B cell (primary cell): ENCODE results near the gene TMEM120B. TPM values are rescaled to one million over a fixed set of nuclear protein-coding genes. Genes with fewer than 3 reads are reported as not detected.

Experiments used
- ATAC-seq: fragments of 200-7000 bp; cut with Tn5 transposase; one replicate; pipeline ENCODE4 v1.10.0; 2021; ENCODE audit warnings: low read depth, mild to moderate bottlenecking, moderate number of reproducible peaks, moderate library complexity
- CTCF ChIA-PET: fragments of 350-600 bp; sonication (Branson Sonifier 250); formaldehyde crosslinking; loops from one replicate; lab custom pipeline; 2021; ENCODE audit warnings: antibody characterized with exemption, inconsistent platforms; lab: Charles Lee
- POLR2A ChIA-PET: fragments of 350-600 bp; sonication (Branson Sonifier 250); formaldehyde crosslinking; loops from one replicate; lab custom pipeline; 2021; ENCODE audit warnings: antibody characterized with exemption; lab: Charles Lee
- DNase-seq: peaks from one replicate; pipeline ENCODE4 v3.0.0; 2013
- H2AFZ ChIP-seq: 2 replicates; pipeline ENCODE4 v1.6.1; 2012; ENCODE audit warnings: mild to moderate bottlenecking, low read depth, low read length; ENCODE audit not compliant: insufficient read depth, poor library complexity, severe bottlenecking
- H3K27ac ChIP-seq, 2 donors: 1 replicate in 1 of 2; 2 replicates in 1 of 2; pipeline ENCODE4 v1.5.1; 2012 to 2013; ENCODE audit warnings: low read length in 2 of 2, mild to moderate bottlenecking in 2 of 2, moderate library complexity in 1 of 2
- H3K27me3 ChIP-seq, 4 experiments: fragments of 200-600 bp in 1 of 4; sonication (generic) in 1 of 4; replicated peaks in 1 of 4; 1 replicate in 2 of 4; 2 replicates in 2 of 4; pipeline versions ENCODE4 v1.6.1 to v1.7.0; 2013 to 2016; ENCODE audit warnings: low read length in 3 of 4, mild to moderate bottlenecking in 2 of 4, mixed read lengths in 1 of 4, moderate library complexity in 1 of 4; ENCODE audit not compliant: insufficient read depth in 4 of 4, control insufficient read depth in 3 of 4; ENCODE audit errors: control extremely low read depth in 1 of 4
- H3K36me3 ChIP-seq, 2 experiments: replicated peaks in 1 of 2; 1 replicate in 1 of 2; 2 replicates in 1 of 2; pipeline versions ENCODE4 v1.6.1 to v1.7.1; 2013; ENCODE audit warnings: low read length in 1 of 2; ENCODE audit not compliant: insufficient read depth in 2 of 2, control insufficient read depth in 1 of 2; ENCODE audit errors: control extremely low read depth in 1 of 2, extremely low read depth in 1 of 2
- H3K4me1 ChIP-seq, 2 donors: fragments of 200-600 bp in 1 of 2; sonication (generic) in 1 of 2; 1 replicate in 1 of 2; 2 replicates in 1 of 2; pipeline versions ENCODE4 v1.5.1 to v1.6.1; 2013 to 2017; ENCODE audit warnings: low read length in 2 of 2; ENCODE audit not compliant: control insufficient read depth in 2 of 2, insufficient read depth in 2 of 2
- H3K4me2 ChIP-seq: replicated peaks from 2 replicates; pipeline ENCODE3; 2012; ENCODE audit warnings: mild to moderate bottlenecking, low read depth, low read length; ENCODE audit not compliant: poor library complexity, severe bottlenecking
- H3K4me3 ChIP-seq, 5 experiments: fragments of 200-600 bp in 1 of 5; sonication (generic) in 1 of 5; 1 replicate in 3 of 5; 2 replicates in 2 of 5; pipeline versions ENCODE4 v1.5.1 to v1.7.0; 2011 to 2016; ENCODE audit warnings: low read length in 4 of 5, mild to moderate bottlenecking in 4 of 5, low read depth in 2 of 5, control low read depth in 1 of 5, moderate library complexity in 1 of 5; ENCODE audit not compliant: insufficient read depth in 1 of 5; ENCODE audit errors: control extremely low read depth in 1 of 5, extremely low read depth in 1 of 5
- H3K79me2 ChIP-seq: fragments of 200-600 bp; sonication (generic); one replicate; pipeline ENCODE4 v1.6.0; 2016; ENCODE audit warnings: low read length; ENCODE audit not compliant: control insufficient read depth, insufficient read depth
- H3K9ac ChIP-seq: fragments of 200-600 bp; sonication (generic); 2 replicates; pipeline ENCODE4 v1.6.1; 2017; ENCODE audit warnings: mild to moderate bottlenecking, low read length, moderate library complexity
- H3K9me3 ChIP-seq, 3 donors: one replicate each; pipeline versions ENCODE4 v1.6.1 to v1.7.1; 2013; ENCODE audit warnings: low read length in 2 of 3; ENCODE audit not compliant: control insufficient read depth in 2 of 3, insufficient read depth in 1 of 3; ENCODE audit errors: control extremely low read depth in 1 of 3
- H4K20me1 ChIP-seq: 2 replicates; pipeline ENCODE4 v1.6.0; 2012; ENCODE audit warnings: mild to moderate bottlenecking, low read length; ENCODE audit not compliant: insufficient read depth, control insufficient read depth, poor library complexity, severe bottlenecking
- H3K27ac Mint-ChIP-seq: one replicate; pipeline ENCODE4 v1.8.0; 2021; ENCODE audit warnings: mixed read lengths
- H3K27me3 Mint-ChIP-seq: one replicate; pipeline ENCODE4 v1.8.0; 2021; ENCODE audit warnings: mixed read lengths
- H3K4me1 Mint-ChIP-seq: one replicate; pipeline ENCODE4 v1.8.0; 2021; ENCODE audit warnings: mixed read lengths
- H3K4me3 Mint-ChIP-seq: one replicate; pipeline ENCODE4 v1.8.0; 2021; ENCODE audit warnings: mixed read lengths
- H3K9me3 Mint-ChIP-seq: one replicate; pipeline ENCODE4 v1.8.0; 2022; ENCODE audit warnings: mixed read lengths; ENCODE audit not compliant: insufficient read depth
- EZH2 ChIP-seq: IDR thresholded peaks from 2 replicates; pipeline ENCODE4 v1.6.1; 2012; ENCODE audit warnings: borderline replicate concordance, low read depth, mild to moderate bottlenecking, moderate library complexity, low read length; ENCODE audit not compliant: insufficient read depth, poor library complexity, severe bottlenecking
- WGBS: methylation state at CpG from one replicate; pipeline ENCODE4 v1.1.5; 2013; ENCODE audit warnings: missing lambda C conversion rate; ENCODE audit not compliant: insufficient coverage; 5-methylcytosine and 5-hydroxymethylcytosine counted together
- intact Hi-C: fragments of 100-400 bp; cut with micrococcal nuclease; formaldehyde crosslinking; loops from one replicate; pipeline ENCODE4 v1.10.0; 2022
- polyA plus RNA-seq: library from polyadenylated mRNA; depleted of rRNA; stranded (reverse); fragments of >200 nt; gene quantifications from 2 replicates; pipeline ENCODE4 v1.2.3, GENCODE V29; 2012
- total RNA-seq, 2 donors: library from RNA; stranded (reverse); fragments of 120-200 nt in 1 of 2; gene quantifications; 1 replicate in 1 of 2; 2 replicates in 1 of 2; pipeline versions ENCODE4 v1.2.3 to v1.2.4, GENCODE V29; 2013 to 2022
- TF ChIP-seq, protein P1 (sequence below): fragments of 200-600 bp; IDR thresholded peaks from one replicate; pipeline ENCODE4 v1.8.0; 2022; ENCODE audit warnings: antibody characterized with exemption, mild to moderate bottlenecking

TMEM120B gene
- total and polyA plus RNA-seq, 2 donors (not counting 1 experiment from before 2014, with no cell fraction given), result 9.2 to 9.7 TPM

DNA sequence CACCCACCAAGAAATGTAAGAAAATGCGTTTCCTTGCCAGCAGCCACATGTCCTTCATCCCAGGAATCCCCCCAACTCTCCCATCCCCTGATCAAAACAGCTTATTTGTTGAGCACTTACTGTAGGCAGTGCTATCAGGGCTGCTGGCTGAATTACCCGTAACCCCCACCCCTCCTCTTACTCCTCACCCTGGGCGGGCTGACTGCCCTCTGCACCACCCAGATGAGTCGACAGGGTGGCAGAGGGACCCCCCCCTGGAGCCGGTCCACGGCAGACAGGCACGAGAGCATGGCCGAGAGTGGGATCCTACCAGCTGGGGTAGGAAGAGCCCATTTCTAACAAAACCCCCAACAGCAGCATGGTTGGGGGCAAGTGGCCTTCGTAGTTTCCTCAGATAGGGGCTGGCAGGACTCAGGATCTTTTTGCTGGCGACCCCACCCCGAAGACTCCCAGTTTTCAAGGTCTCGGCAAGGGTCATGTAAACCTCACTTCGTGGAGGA lies 82.0 kb downstream of the TMEM120B start:
- DNase-seq, result no peak
- H2AFZ ChIP-seq, result peak overlapping the region; percentile 39
- Mint-ChIP-seq H3K27me3 (no peaks in the 10 kb centered on the region), H3K4me1 (peaks cover 64% of the 10 kb centered on the region), H3K9me3 (no peaks in the 10 kb centered on the region), H3K27ac (peak overlapping the region; percentile 90), H3K4me3 (peak overlapping the region; percentile 88)
- peaks cover 3 to 26% of the 10 kb centered on the region in 2 experiments for H3K36me3 ChIP-seq
- intact Hi-C loops, result loop anchor here (1.0 to 10.0 kb wide), 12 partner anchors 9 to 327 kb away; partner anchors contain the start of genes BCL7A, ORAI1 and TMEM120B
- ChIA-PET CTCF (interaction anchor here (0.7 to 33.5 kb wide), 54 partner anchors 7 to 586 kb away, joined by 3 to 1947 read pairs (median 4); partner anchors contain the start of genes CFAP251, ORAI1, PSMD9 and RHOF), POLR2A (interaction anchor here (0.6 to 8.5 kb wide), 13 partner anchors 10 to 242 kb away, joined by 3 to 267 read pairs (median 4); partner anchors contain the start of genes PSMD9, SETD1B and TMEM120B)
- no peak for TF ChIP-seq EZH2
- TF ChIP-seq, protein P1, sequence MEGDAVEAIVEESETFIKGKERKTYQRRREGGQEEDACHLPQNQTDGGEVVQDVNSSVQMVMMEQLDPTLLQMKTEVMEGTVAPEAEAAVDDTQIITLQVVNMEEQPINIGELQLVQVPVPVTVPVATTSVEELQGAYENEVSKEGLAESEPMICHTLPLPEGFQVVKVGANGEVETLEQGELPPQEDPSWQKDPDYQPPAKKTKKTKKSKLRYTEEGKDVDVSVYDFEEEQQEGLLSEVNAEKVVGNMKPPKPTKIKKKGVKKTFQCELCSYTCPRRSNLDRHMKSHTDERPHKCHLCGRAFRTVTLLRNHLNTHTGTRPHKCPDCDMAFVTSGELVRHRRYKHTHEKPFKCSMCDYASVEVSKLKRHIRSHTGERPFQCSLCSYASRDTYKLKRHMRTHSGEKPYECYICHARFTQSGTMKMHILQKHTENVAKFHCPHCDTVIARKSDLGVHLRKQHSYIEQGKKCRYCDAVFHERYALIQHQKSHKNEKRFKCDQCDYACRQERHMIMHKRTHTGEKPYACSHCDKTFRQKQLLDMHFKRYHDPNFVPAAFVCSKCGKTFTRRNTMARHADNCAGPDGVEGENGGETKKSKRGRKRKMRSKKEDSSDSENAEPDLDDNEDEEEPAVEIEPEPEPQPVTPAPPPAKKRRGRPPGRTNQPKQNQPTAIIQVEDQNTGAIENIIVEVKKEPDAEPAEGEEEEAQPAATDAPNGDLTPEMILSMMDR, result peak; percentile 18
- WGBS, result under 1% methylated on average over 13 of the region's 13 CpGs
- no peaks in the 10 kb centered on the region for H3K27me3 ChIP-seq
- H3K4me3 ChIP-seq, result peak overlapping the region in 4 of 5 experiments; percentile 16 to 92 (median 40)
- peak overlapping the region; percentile 31 to 67 for H3K27ac ChIP-seq
- peaks cover 64% of the 10 kb centered on the region for H3K79me2 ChIP-seq
- peak; percentile 6 for ATAC-seq
- H3K9ac ChIP-seq, result peak overlapping the region; percentile 51
- peaks cover 48 to 71% of the 10 kb centered on the region in 2 donors for H3K4me1 ChIP-seq
- peak overlapping the region; percentile 99 for H3K4me2 ChIP-seq
- peaks cover 42% of the 10 kb centered on the region for H4K20me1 ChIP-seq
- H3K9me3 ChIP-seq, result no peaks in the 10 kb centered on the region
